K562 treated with DMSO at 1 percent for 24 hours (cell line): Measurements from ENCODE around the gene CAMTA1. TPM values are rescaled to one million over a fixed set of nuclear protein-coding genes. Genes with fewer than 3 reads are reported as not detected.

Experiments used
- total RNA-seq: library from RNA; unstranded; fragments of 300-600 nt; gene quantifications from 2 replicates; pipeline ENCODE4 v1.2.3, GENCODE V29; 2022; ENCODE audit warnings: low read depth; ENCODE audit not compliant: insufficient read depth

CAMTA1 gene, protein sequence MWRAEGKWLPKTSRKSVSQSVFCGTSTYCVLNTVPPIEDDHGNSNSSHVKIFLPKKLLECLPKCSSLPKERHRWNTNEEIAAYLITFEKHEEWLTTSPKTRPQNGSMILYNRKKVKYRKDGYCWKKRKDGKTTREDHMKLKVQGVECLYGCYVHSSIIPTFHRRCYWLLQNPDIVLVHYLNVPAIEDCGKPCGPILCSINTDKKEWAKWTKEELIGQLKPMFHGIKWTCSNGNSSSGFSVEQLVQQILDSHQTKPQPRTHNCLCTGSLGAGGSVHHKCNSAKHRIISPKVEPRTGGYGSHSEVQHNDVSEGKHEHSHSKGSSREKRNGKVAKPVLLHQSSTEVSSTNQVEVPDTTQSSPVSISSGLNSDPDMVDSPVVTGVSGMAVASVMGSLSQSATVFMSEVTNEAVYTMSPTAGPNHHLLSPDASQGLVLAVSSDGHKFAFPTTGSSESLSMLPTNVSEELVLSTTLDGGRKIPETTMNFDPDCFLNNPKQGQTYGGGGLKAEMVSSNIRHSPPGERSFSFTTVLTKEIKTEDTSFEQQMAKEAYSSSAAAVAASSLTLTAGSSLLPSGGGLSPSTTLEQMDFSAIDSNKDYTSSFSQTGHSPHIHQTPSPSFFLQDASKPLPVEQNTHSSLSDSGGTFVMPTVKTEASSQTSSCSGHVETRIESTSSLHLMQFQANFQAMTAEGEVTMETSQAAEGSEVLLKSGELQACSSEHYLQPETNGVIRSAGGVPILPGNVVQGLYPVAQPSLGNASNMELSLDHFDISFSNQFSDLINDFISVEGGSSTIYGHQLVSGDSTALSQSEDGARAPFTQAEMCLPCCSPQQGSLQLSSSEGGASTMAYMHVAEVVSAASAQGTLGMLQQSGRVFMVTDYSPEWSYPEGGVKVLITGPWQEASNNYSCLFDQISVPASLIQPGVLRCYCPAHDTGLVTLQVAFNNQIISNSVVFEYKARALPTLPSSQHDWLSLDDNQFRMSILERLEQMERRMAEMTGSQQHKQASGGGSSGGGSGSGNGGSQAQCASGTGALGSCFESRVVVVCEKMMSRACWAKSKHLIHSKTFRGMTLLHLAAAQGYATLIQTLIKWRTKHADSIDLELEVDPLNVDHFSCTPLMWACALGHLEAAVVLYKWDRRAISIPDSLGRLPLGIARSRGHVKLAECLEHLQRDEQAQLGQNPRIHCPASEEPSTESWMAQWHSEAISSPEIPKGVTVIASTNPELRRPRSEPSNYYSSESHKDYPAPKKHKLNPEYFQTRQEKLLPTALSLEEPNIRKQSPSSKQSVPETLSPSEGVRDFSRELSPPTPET (N-terminal part only)
- total RNA-seq, result 88.0 and 94.9 TPM in 2 replicates

DNA sequence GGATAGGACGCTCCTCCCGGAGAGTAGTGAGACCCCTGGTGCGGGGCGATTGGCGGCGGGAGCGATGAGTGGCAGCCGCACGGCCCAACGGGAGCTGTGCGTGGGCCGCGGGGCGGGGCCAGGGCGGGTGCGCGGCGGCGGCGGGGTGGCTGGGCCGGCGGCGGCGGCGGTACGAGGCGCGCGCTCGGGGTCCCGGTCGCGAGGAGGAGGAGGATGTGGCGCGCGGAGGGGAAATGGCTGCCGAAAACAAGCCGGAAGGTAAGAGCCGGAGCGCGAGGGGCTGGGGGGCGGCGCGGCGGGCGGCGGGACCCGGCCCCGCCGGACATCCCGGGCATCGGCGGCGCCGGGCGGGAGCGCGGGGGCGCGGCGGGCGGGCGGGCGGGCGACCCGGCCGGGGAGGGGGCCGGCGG is at the start of gene CAMTA1:
TSS of gene CAMTA1 (plus strand) at position 137 of the 410 bp plus-strand sequence. CDS start at position 214, 77 bp downstream.

DNA sequence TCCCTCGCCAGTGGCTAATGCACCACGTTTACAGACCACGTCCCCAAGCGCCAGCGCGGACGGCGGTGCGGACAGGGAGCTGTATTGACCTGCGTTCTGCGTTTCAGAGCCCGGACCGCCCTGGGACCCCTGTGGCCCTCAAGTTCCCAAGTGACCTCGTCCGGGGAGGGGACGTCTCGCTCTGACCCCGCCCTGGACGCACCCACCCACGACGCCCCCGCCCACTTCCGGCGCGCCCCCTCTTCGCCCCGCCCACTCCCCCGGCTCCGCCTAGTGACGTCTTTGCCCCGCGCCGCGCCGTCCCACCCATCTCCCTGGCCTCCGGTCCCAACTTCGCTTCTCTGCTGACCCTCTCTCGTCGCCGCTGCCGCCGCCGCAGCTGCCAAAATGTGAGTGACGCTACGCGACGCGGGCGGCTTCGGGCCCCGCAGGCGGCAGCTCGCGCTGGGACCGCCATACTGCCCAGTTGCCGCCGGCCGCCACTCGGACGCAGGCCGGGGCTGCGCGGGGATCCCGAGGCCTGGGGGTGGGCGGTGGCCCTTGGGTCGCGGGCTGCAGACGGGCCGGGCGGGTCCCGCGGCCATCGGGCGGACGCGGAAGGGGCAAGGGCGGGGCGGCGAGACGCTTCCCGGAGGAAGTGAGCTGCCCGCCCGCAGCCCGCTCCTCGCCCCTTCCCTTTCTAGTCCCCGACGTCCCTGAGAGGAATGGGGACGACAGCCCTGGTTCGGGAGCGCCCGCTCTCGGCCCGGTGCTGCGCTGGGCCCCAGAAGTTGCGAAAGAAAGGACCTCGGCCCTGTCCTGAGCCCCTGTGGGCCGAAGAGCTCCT is 986.0 kb downstream of the CAMTA1 start, which contains the start of gene VAMP3:
TSS of gene VAMP3 (plus strand) at position 300 of the 826 bp plus-strand sequence. CDS start at position 388, 88 bp downstream.

DNA sequence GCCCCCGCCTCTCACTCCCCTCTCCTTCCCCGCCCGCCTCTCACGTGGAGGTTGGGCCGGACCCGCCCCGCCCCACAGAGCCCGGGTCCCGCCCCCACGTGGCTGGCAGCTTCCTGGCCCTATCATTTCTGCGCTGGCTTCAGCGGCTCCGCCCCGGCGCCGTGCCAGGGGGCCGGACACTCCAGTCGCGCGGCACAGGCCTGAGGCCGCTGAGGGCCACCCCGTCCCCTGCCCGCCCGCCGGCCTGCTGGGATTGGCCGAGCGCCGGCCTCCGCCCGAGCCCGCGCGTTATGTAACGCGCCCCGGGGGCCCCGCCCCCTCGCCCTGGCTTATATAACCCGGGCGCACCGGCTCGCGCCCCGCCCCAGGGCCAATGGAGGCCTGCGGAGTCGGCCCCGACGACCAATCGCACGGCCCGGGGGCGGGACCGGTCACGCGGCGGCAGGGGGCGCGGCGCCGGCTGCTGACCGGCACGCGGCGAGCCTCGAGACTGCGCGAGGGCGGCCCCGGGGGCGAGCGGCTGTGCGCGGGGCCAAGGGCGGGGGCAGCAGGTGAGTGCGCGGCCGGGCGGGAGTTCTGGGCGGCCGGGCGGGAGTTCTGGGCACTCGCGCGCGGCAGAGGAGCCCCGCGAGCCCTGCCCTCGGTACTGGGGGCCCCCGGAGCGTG is 998.7 kb downstream of the CAMTA1 start, which contains the start of gene PER3:
TSS of gene PER3 (plus strand) at position 466 of the 666 bp plus-strand sequence. CDS start 587 bp downstream, outside the sequence.

Other genes starting within 250 kb of the CAMTA1 start
- 8.0 and 12.9 TPM in 2 replicates for gene NOL9, start 230.9 kb upstream of the CAMTA1 start, total RNA-seq
- gene TAS1R1, start 230.1 kb upstream of the CAMTA1 start, total RNA-seq, result 0.29 and 0.52 TPM in 2 replicates
- 79.8 and 80.2 TPM in 2 replicates for gene ZBTB48, start 205.5 kb upstream of the CAMTA1 start, total RNA-seq
- 91.9 and 95.6 TPM in 2 replicates for gene KLHL21, start 182.6 kb upstream of the CAMTA1 start, total RNA-seq
- gene PHF13, start 171.7 kb upstream of the CAMTA1 start, total RNA-seq, result 22.4 and 24.6 TPM in 2 replicates
- 39.9 and 42.9 TPM in 2 replicates for gene THAP3, start 160.6 kb upstream of the CAMTA1 start, total RNA-seq
- gene DNAJC11, start 83.6 kb upstream of the CAMTA1 start, total RNA-seq, result 31.7 and 38.1 TPM in 2 replicates